ENCODE data around the gene LAMA5.

GRCh38 chr20:62396367-62397239 is 29.5 kb upstream of the LAMA5 start:
- no peak for TF ChIP-seq CTCF (IDR thresholded peaks at IDR 0.05)
- no peak for TF ChIP-seq POLR2AphosphoS5 (IDR thresholded peaks at IDR 0.05)

All from prostate gland (tissue), 2 donors.